ENCODE measurements around the gene JSRP1.

The JSRP1 gene

GRCh38 chr19:2255982-2256685 lies at the start of gene JSRP1:
JSRP1 (minus strand) TSS chr19:2256417; CDS start chr19:2255314, 1,103 bp downstream.
- no peak for DNase-seq (ENCODE audit: low read depth)

GRCh38 chr19:2305452-2306280 lies 49.4 kb upstream of the JSRP1 start:
- DNase-seq (ENCODE audit: low read depth), result no peak

- no peak for DNase-seq (ENCODE audit: low read depth)
These were observed 47.1 kb upstream of the JSRP1 start for GRCh38 chr19:2303211-2303798.

- no peak for DNase-seq (ENCODE audit: low read depth)
These were observed 46.3 kb upstream of the JSRP1 start for GRCh38 chr19:2302319-2303210.

GRCh38 chr19:2300533-2300932 lies 44.3 kb upstream of the JSRP1 start:
- DNase-seq (ENCODE audit: low read depth), result no peak

- DNase-seq (ENCODE audit: low read depth), result no peak
These were observed 39.9 kb upstream of the JSRP1 start for GRCh38 chr19:2296141-2296540.

- no peak for DNase-seq (ENCODE audit: low read depth)
These were observed 38.6 kb upstream of the JSRP1 start for GRCh38 chr19:2294687-2295335.

GRCh38 chr19:2291185-2291751 lies 35.1 kb upstream of the JSRP1 start:
- no peak for DNase-seq (ENCODE audit: low read depth)

- DNase-seq (ENCODE audit: low read depth), result no peak
These were observed 34.4 kb upstream of the JSRP1 start for GRCh38 chr19:2290441-2291184.

- no peak for DNase-seq (ENCODE audit: low read depth)
These were observed 33.7 kb upstream of the JSRP1 start for GRCh38 chr19:2289714-2290435.

- no peak for DNase-seq (ENCODE audit: low read depth)
These were observed 32.8 kb upstream of the JSRP1 start for GRCh38 chr19:2288818-2289713.

GRCh38 chr19:2288338-2288817 lies 32.2 kb upstream of the JSRP1 start:
- no peak for DNase-seq (ENCODE audit: low read depth)

- no peak for DNase-seq (ENCODE audit: low read depth)
These were observed 31.5 kb upstream of the JSRP1 start for GRCh38 chr19:2287585-2288337.

- no peak for DNase-seq (ENCODE audit: low read depth)
These were observed 30.4 kb upstream of the JSRP1 start for GRCh38 chr19:2286402-2287140.

- DNase-seq (ENCODE audit: low read depth), result no peak
These were observed 27.8 kb upstream of the JSRP1 start for GRCh38 chr19:2283835-2284507.

- no peak for DNase-seq (ENCODE audit: low read depth)
These were observed 26.6 kb upstream of the JSRP1 start for GRCh38 chr19:2282862-2283237.
